PC-9 (cell line): ENCODE results near the gene MT1E.

Experiments
- EZH2 ChIP-seq: fragments of 200-600 bp; sonication (generic); IDR thresholded peaks from 2 replicates; pipeline ENCODE4 v1.8.0; 2017; ENCODE audit warnings: antibody characterized with exemption, low read depth
- TF ChIP-seq, protein P1 (sequence below): fragments of 200-600 bp; sonication (generic); conservative IDR thresholded peaks from 2 replicates; pipeline ENCODE4 v1.6.1; 2017; ENCODE audit warnings: mixed run types, antibody characterized with exemption, mild to moderate bottlenecking, moderate library complexity

- TF ChIP-seq, protein P1, sequence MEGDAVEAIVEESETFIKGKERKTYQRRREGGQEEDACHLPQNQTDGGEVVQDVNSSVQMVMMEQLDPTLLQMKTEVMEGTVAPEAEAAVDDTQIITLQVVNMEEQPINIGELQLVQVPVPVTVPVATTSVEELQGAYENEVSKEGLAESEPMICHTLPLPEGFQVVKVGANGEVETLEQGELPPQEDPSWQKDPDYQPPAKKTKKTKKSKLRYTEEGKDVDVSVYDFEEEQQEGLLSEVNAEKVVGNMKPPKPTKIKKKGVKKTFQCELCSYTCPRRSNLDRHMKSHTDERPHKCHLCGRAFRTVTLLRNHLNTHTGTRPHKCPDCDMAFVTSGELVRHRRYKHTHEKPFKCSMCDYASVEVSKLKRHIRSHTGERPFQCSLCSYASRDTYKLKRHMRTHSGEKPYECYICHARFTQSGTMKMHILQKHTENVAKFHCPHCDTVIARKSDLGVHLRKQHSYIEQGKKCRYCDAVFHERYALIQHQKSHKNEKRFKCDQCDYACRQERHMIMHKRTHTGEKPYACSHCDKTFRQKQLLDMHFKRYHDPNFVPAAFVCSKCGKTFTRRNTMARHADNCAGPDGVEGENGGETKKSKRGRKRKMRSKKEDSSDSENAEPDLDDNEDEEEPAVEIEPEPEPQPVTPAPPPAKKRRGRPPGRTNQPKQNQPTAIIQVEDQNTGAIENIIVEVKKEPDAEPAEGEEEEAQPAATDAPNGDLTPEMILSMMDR: peak; percentile 34
- TF ChIP-seq EZH2: no peak
These were observed 48.3 kb downstream of the MT1E start for GRCh38 chr16:56673921-56674320.
